Fibroblast of upper back skin (primary cell): ENCODE data around the gene TSPAN16.

Source experiments
- DNase-seq: peaks from one replicate; pipeline ENCODE4 v3.0.0-alpha.2; 2013

TSPAN16 gene, protein sequence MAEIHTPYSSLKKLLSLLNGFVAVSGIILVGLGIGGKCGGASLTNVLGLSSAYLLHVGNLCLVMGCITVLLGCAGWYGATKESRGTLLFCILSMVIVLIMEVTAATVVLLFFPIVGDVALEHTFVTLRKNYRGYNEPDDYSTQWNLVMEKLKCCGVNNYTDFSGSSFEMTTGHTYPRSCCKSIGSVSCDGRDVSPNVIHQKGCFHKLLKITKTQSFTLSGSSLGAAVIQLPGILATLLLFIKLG

DNA sequence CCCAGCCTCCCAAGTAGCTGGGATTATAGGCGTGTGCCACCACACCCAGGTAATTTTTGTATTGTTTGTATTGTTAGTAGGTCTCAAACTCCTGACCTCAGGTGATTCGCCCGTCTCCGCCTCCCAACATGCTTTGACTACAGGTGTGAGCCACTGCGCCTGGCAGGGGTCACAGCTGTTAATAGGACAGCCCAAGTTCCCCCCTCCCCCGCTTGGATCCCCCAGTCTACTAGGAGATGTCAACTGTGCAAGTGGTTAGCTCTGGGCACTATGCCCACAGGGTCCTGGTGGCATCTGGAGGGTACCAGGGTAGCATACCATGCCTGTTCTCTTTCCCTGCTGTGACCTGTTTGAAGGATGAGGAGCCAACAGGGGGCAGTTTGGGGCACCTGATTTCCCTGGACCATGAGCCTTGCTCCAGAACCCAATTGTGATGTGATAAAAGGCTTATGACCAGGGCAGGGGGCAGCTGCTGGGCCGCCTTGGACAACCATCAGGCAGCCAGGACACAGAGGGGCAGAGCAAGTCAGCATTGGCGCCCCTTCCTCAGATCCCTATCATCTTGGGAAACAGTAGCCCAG, at the start of gene TSPAN16:
TSS of gene TSPAN16 (plus strand) at position 496 of the 581 bp plus-strand sequence. CDS start 138 bp downstream, outside the sequence.
- no peak for DNase-seq

DNA sequence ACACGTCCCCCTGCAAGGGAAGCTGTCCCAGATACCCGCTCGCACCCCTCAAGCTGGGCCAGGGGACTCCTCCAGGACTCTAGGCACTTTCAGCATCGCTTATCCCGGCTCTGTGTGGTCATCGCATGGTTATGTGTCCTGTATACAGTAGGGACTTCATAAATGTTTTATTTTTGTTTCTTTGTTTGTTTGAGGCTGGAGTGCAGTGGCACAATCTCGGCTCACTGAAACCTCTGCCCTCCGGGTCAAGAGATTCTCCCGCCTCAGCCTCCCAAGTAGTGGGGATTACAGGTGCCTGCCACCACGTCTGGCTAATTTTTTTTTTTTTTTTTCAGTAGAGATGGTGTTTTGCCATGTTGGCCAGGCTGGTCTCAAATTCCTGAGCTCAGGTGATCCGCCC, 49.0 kb upstream of the TSPAN16 start:
- no peak for DNase-seq

DNA sequence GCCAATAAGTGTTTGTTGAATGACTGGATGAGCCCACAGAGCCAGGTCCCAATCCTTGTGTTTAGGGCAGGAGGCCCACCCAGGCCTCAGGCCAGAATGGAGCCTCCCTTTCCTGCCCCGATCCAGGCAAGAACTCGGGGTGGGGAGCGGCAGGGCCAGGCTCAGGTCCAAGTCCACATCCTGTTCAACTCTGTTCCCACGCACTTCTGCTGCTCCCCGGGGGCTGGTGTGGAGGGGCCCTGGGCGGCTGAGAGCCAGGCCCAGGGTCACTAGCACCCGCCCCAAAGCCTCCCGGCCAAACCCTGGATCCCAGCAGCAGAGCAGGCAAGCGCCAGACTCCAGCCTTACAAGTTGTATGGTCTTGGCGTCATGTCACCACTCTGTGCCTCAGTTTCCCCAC, 48.6 kb upstream of the TSPAN16 start:
- no peak for DNase-seq

DNA sequence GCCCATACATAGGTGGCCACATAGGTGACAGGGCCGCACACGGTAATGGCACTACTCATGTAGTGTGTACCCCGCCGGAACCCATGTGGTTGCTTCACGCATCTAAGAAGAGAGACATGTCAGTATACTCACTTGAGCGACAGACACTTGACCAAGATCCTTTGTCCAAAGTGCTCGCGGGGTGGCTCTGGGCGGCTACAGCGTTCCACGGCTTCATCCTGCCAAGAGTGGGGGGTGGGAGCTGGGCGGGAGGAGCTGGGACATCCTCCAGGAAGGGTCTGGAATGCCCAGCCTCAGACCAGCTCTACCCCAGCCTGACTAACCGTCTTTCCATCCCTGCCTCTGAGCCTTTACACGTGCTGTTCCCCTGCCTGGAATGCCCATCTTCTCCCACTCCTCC, 48.0 kb upstream of the TSPAN16 start:
- DNase-seq, result no peak

DNA sequence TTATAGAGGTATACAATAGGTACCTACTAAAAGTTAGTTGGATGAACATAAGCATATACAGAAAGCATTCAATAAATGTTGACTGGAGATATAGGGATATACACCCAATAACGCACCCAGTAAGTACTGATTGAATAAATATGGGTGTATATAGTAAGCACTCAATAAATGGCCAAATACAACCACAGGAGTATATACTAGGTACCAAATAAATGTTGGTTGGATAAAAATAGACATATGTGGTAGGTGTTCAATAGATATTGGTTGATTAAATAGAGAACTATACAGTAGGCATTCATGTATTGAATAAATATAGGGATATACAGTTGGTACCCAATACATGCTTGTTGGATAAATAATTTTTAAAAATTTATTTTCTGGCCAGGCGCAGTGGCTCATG, 47.1 kb upstream of the TSPAN16 start:
- DNase-seq, result no peak

DNA sequence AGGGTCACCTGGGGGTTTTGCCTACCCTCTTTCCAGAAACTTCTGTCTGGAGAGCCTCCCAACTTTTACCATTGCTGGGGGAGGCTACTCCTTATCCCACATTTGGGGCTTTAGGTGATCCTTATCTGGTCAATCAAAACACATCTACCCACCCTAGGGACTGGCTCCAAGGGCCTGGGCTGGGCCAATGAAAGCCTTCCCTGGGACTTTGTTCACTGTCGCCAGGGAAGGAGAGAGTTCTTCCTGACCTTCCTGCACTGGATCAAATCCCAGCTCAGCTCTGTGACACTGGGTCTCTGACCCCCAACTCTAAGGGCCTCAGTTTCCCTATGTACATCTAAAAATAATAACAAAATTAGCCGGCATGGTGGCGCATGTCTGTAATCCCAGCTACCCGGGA, 44.7 kb upstream of the TSPAN16 start:
- DNase-seq, result no peak

DNA sequence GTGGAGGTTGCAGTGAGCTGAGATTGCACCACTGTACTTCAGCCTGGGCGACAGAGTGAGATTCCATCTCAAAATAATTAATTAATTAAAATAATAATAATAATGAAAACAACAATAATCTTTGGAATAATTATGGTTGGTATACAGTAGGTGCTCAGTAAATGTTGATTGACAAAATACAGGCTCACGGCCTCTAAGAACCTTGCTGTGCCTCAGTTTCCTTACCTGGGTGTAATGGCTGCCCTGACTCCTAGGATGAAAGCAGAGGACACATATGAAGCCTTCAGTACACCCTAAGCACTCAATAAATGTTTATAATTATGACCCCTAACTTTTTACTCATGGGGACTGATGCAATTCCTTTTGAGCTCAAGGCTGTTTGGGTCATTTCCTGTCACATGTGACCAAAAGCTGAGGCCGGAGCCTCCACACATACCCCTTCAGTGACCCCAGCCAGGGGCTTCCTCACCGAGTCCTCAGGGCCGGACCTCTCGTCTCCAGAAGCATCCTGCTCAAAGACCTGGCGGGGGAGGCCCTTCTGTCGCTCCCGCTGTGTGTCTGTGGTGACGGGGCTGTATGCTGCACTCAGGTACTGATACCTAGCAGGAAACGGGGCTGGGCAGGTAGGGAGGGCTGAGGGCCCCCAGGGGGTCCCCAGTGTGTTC, 44.2 kb upstream of the TSPAN16 start:
- no peak for DNase-seq

DNA sequence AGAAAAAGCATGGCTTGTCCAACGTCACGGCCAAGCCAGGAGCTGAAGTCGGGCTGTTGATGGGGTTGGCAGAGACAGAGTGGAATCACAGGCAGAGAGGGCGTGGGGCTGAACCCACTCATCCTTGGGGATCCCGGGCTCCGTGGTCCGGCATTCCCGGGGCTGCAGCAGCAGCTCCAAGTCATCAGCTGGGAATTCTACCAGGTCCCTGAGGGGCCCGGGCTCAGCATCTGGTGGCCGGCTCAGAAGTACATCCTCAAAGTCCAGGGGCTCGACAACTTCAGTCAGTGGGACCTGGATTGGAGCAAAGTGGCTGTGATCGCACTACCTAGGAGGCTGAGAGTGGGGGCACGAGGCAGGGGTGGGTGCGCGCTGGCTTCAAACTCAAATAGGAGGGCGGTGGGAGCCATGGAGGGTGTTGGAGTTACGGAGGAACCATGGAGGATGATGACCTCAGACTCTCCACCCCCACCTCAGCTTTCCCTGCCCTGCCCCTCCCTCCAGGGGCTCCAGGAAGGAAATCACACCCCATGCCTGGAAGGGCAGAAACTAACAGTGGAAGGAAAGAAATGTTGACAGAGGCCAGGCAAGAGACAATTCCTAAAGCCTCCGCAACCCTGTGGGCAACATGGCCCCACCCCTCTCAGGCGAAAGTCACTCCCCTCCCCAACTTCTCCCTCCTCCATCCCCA, 43.1 kb upstream of the TSPAN16 start:
- no peak for DNase-seq

DNA sequence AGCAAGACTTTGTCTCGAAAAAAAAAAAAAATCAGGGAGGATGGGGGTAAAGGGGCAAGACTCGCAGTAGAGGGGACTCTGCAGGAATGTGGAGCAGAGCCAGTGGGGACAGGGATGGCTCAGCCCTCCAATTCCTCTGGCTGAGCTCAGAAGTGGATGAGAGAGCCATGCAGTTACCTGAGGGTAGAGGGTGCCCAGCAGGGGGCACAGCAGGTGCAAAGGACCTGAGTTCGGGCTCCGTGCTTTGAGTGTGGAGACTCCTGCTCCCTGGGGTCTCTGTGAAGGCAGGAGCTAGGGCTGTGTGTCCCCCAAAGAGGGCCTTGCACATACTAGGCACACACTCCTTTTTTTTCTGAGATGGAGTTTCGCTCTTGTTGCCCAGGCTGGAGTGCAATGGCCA, 41.3 kb upstream of the TSPAN16 start:
- no peak for DNase-seq

DNA sequence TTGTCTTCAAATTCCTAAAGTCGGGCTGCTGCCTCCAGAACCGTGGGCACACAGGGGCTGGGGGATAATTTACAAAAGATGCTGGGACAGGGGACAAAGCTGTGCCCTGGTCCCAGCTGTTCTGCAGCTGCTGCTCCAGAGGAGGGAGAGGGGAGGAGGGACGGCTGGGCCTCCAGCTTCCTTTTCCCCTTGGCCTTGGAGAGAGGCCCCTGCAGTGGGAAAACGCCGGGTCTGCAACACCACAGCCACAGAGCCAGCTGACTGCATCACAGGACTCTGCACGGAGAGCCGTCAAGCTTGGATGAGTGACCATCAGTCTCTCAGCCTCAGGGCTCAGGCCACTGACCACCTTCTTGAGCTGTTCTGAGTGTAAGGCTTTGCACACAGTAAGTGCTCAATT, 39.8 kb upstream of the TSPAN16 start:
- DNase-seq, result no peak

DNA sequence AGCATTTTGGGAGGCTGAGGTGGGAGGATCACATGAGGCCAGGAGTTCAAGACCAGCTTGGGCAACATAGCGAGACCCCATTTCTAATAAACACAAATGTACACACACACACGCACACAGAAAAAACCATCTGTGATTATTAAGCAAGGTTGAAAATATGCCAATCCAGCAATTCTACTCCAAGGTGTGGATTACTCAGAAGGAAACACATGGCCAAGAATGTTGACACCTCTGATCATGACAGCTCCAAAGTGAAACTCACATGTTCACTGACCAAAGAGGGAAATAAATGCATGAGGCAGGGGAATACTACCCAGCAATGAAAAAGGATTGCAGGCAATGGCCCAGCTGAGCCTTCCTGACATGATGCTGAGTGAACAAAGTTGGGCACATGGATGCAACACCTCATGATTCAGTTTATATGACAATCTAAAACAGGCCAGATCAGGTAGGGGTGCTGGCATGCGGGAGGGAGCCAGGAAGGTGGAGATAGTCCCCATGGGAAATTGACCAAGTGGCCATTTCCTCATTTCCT, 38.0 kb upstream of the TSPAN16 start:
- DNase-seq, result no peak

DNA sequence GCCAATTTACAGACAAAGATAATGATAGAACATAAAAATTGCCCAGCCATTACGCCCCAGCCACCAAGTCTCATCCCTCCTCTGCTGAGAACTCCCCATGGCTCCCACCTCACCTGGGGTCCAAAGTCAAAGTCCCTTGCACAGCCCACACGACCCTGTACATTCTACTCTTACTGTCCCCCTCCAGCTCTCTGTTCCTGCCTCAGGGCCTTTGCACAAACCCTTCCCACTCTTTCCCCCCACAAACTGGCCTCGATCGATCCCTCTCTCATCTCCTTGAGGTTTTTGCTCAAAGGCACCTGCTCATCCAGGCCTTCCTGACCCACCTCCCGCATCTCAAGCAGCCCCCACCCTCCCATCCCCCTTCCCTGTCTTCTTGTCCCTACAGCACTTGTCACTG, 35.0 kb upstream of the TSPAN16 start:
- no peak for DNase-seq

DNA sequence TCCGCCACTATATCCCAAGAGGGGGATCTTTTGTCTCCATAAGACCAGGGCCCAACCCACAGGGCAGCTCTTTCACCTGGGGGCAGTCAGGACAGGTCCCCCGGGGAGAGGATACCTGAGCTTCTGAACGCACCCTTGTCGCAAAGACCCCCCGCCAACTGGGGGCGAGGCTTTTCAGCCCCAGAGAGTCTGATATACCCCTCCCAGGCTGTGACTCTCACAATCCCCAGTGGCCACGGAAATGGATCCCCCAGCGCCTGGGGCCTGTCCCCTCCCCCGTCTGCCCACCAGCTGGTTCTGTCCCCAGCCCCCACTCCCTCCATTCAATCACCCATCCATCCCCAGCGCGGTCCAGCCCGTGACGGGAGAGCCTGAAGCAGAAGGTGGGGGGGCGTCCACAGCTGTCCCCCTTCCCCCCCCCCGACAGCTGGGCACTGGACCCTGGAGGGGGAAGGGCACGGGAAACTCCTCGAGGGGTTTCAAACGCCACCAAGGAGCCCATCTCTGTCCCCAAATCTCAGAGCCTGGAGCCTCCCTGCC, 34.5 kb upstream of the TSPAN16 start:
- no peak for DNase-seq

DNA sequence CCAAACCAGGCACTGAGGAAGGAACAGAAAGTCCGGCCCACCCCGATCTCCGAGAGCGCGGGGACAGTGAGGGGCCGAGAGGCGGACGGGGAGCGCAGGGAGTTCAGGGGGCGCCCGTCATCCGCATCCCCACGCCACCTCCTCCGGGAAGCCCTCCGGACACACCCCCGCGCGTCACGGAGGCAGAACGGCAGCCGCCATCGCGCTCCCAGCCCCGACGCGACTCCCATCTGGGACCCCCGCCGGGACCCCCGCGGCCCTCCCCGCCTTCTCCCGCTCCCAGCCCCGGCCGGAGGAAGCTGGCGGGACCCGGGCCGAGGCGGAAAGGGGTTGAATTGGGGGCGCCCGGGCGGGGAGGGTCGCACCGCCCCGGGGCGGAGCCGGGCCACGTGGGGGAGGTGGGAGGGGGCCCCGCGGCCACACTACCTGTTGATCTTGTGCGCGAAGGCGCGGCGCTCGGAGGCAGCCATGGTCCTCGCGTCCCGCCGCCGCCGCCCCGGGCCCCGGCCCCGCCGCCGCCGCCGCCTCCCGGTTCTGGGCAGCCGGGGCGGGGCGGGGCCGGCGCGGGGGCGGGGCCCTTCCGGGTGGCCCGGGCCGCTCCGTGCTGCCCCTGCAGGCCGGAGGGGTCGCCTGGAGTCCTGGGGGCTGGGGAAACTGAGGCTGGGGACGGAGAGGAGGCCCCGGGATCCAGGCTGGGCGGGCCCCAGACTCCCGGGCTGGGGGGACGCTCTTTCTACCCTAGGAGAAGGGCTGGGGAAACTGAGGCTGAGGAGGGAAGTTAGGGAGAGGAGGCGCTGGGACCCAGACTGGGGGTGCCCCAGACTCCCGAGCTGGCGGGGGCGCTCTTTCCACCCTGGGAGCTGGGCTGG, 33.8 kb upstream of the TSPAN16 start, which contains the start of gene DOCK6:
TSS of gene DOCK6 (minus strand) at position 554 of the 869 bp plus-strand sequence. CDS start at position 470, 84 bp downstream.
- DNase-seq, result no peak

DNA sequence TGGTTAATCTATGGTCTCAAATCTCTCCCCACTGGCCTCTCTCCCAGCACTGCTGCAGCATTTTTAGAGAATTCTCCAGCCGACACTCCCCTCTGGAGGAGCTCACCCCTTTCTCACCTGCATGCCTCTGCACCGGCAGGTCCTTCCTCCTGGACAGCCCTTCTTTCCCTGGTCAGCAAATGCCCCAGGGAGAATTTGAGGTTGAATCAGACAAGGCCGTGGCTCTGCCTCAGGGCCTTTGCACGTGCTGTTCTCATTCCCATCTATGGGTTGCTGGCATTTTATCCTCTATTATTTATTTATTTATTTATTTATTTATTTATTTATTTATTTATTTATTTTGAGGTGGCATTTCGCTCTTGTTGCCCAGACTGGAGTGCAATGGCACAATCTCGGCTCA, 32.2 kb upstream of the TSPAN16 start:
- no peak for DNase-seq

DNA sequence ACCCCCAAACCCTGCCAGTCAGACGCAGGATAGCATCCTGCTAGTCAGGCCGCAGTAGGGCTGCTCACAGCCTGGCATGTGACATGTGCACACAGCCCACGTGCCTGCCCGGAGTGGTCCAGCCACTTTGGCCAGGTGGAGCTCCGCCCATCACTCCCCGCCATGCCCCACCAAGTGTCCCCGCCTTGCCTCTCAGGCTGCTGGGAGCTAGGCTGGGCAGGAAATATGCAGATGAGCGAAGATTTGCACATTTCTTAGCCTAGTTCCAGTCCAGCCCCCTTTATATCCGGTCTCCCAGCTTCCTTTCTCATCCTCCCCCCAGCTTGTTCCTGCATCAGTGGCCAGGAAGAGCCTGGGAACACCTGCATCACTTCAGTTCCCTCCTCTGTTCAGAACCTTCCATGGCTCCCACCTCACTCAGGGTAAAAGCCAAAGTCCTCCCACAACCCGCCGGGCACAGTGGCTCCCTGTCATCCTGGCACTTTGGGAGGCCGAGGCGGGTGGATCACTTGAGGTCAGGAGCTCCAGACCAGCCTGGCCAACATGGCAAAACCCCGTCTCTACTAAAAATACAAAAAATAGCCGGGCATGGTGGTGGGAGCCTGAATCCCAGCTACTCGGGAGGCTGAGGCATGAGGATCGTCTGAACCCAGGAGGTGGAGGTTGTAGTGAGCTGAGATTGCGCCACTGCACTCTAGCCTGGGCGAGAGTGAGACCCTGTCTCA, 31.3 kb upstream of the TSPAN16 start:
- DNase-seq, result no peak

DNA sequence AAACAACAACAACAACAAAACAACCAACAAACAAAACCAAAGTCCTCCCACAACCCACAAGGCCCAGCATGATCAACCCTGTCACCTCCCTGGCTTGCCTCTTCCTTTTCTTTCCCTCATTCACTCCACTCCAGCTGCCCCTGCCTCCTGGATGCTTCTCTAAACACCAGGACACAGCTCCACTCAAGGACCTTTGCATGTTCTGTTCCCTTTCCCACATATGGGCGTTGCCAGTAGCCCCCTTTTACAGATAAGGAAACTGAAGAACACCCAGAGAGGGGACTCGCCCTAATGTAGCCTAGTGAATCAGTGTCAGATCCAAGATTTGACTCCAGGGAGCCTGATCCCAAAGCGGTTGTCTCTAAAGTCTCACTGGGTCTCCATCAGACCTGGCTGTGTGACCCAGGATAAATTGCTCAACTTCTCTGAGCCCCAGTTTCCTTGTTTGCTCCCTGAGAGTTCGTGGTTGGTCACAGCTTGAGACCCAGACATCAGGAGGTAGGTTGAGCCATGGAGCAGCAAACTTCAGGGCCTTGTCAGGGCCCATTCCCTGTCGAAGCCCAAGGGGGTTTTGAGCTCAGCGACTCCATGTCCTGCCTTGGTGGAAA, 30.7 kb upstream of the TSPAN16 start:
- no peak for DNase-seq

DNA sequence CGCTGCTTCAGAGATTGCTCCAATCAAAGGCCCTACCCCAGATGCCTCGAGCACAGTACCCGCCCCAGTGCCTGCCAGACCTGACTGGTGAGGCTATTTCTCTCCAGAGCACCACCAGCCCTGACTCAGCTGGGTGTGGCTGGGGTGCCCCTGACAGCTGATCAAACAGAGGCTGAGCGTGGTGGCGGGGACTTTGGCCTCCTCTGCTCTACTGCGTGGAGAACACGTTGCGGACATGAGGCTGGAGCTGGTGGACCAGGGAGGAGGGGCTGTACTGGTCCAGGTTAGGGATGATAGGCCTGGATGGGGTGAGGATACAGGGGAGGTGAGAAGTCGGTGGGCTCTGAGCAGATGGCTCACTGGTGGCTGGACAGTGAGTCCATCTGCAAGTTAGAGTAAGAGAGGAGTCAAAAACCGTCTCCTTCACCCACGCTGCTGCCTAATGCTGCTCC, 30.1 kb upstream of the TSPAN16 start:
- DNase-seq, result no peak

DNA sequence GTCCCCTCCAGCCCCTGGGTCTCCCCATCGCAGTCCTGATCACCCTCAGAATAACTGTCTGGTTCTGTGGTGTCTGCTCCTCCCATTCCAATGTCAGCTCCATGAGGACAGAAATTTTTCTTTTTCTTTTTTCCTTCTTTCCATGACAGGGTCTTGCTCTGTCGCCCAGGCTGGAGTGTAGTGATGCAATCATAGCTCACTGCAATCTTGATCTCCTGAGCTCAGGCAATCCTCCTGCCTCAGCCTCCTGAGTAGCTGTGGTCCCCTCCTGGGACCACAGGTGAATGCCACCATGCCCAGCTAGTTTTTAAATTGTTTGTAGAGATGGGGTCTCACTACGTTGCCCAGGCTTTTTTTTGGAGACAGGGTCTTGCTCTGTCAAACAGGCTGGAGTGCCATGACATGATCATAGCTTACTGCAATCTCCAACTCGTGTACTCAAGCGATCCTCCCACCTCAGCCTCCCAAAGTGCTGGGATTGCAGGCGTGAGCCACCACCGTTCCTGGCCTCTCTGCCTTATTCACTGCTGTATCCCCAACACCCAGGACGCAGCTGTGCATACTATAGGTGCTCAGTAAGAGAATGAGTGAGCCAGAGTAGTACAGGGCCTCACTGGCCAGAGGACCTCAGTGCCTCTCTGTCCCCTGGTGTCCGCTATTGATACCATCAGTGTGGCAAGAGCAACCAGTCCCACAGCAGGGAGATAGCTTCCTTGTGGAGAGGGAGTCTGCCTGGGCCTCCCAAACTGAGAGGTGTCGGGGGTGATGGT, 28.5 kb upstream of the TSPAN16 start:
- no peak for DNase-seq

DNA sequence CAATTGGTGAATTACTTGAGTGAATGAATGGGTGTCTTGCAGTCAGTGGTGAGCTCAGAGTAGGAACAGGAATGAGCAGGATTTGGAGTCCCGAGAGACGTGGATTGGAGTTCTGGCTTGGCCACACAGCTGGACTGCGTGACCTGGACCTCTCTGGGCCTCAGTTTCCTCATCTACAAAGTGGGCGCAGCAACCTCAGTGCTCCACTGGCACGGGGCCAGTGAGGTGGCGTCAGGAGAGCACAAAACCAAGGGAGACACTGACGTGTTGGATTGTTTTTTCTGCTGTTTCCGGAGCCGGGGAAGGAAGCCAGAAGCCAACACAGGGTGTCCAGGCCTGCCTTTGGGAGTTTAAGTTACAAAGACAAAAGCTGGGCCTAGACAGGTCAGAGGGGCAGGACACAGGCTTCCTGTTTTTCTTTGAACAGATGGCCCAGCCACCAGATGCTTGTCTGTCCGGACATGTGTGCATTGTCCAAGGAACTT, 27.1 kb upstream of the TSPAN16 start:
- peak; percentile 43 for DNase-seq
